B cell (primary cell): ENCODE data around the gene IRF7. TPM values are rescaled to one million over a fixed set of nuclear protein-coding genes. Genes with fewer than 3 reads are reported as not detected.

Experiments used
- ATAC-seq: fragments of 200-7000 bp; cut with Tn5 transposase; one replicate; pipeline ENCODE4 v1.10.0; 2021; ENCODE audit warnings: low read depth, mild to moderate bottlenecking, moderate number of reproducible peaks, moderate library complexity
- CTCF ChIA-PET: fragments of 350-600 bp; sonication (Branson Sonifier 250); formaldehyde crosslinking; loops from one replicate; lab custom pipeline; 2021; ENCODE audit warnings: antibody characterized with exemption, inconsistent platforms; lab: Charles Lee
- POLR2A ChIA-PET: fragments of 350-600 bp; sonication (Branson Sonifier 250); formaldehyde crosslinking; loops from one replicate; lab custom pipeline; 2021; ENCODE audit warnings: antibody characterized with exemption; lab: Charles Lee
- DNase-seq: peaks from one replicate; pipeline ENCODE4 v3.0.0; 2013
- H2AFZ ChIP-seq: 2 replicates; pipeline ENCODE4 v1.6.1; 2012; ENCODE audit warnings: mild to moderate bottlenecking, low read depth, low read length; ENCODE audit not compliant: insufficient read depth, poor library complexity, severe bottlenecking
- H3K27ac ChIP-seq, 2 donors: 1 replicate in 1 of 2; 2 replicates in 1 of 2; pipeline ENCODE4 v1.5.1; 2012 to 2013; ENCODE audit warnings: low read length in 2 of 2, mild to moderate bottlenecking in 2 of 2, moderate library complexity in 1 of 2
- H3K27me3 ChIP-seq, 4 experiments: fragments of 200-600 bp in 1 of 4; sonication (generic) in 1 of 4; replicated peaks in 1 of 4; 1 replicate in 2 of 4; 2 replicates in 2 of 4; pipeline versions ENCODE4 v1.6.1 to v1.7.0; 2013 to 2016; ENCODE audit warnings: low read length in 3 of 4, mild to moderate bottlenecking in 2 of 4, mixed read lengths in 1 of 4, moderate library complexity in 1 of 4; ENCODE audit not compliant: insufficient read depth in 4 of 4, control insufficient read depth in 3 of 4; ENCODE audit errors: control extremely low read depth in 1 of 4
- H3K36me3 ChIP-seq, 2 experiments: replicated peaks in 1 of 2; 1 replicate in 1 of 2; 2 replicates in 1 of 2; pipeline versions ENCODE4 v1.6.1 to v1.7.1; 2013; ENCODE audit warnings: low read length in 1 of 2; ENCODE audit not compliant: insufficient read depth in 2 of 2, control insufficient read depth in 1 of 2; ENCODE audit errors: control extremely low read depth in 1 of 2, extremely low read depth in 1 of 2
- H3K4me1 ChIP-seq, 2 donors: fragments of 200-600 bp in 1 of 2; sonication (generic) in 1 of 2; 1 replicate in 1 of 2; 2 replicates in 1 of 2; pipeline versions ENCODE4 v1.5.1 to v1.6.1; 2013 to 2017; ENCODE audit warnings: low read length in 2 of 2; ENCODE audit not compliant: control insufficient read depth in 2 of 2, insufficient read depth in 2 of 2
- H3K4me2 ChIP-seq: replicated peaks from 2 replicates; pipeline ENCODE3; 2012; ENCODE audit warnings: mild to moderate bottlenecking, low read depth, low read length; ENCODE audit not compliant: poor library complexity, severe bottlenecking
- H3K4me3 ChIP-seq, 5 experiments: fragments of 200-600 bp in 1 of 5; sonication (generic) in 1 of 5; 1 replicate in 3 of 5; 2 replicates in 2 of 5; pipeline versions ENCODE4 v1.5.1 to v1.7.0; 2011 to 2016; ENCODE audit warnings: low read length in 4 of 5, mild to moderate bottlenecking in 4 of 5, low read depth in 2 of 5, control low read depth in 1 of 5, moderate library complexity in 1 of 5; ENCODE audit not compliant: insufficient read depth in 1 of 5; ENCODE audit errors: control extremely low read depth in 1 of 5, extremely low read depth in 1 of 5
- H3K79me2 ChIP-seq: fragments of 200-600 bp; sonication (generic); one replicate; pipeline ENCODE4 v1.6.0; 2016; ENCODE audit warnings: low read length; ENCODE audit not compliant: control insufficient read depth, insufficient read depth
- H3K9ac ChIP-seq: fragments of 200-600 bp; sonication (generic); 2 replicates; pipeline ENCODE4 v1.6.1; 2017; ENCODE audit warnings: mild to moderate bottlenecking, low read length, moderate library complexity
- H3K9me3 ChIP-seq, 3 donors: one replicate each; pipeline versions ENCODE4 v1.6.1 to v1.7.1; 2013; ENCODE audit warnings: low read length in 2 of 3; ENCODE audit not compliant: control insufficient read depth in 2 of 3, insufficient read depth in 1 of 3; ENCODE audit errors: control extremely low read depth in 1 of 3
- H4K20me1 ChIP-seq: 2 replicates; pipeline ENCODE4 v1.6.0; 2012; ENCODE audit warnings: mild to moderate bottlenecking, low read length; ENCODE audit not compliant: insufficient read depth, control insufficient read depth, poor library complexity, severe bottlenecking
- H3K27ac Mint-ChIP-seq: one replicate; pipeline ENCODE4 v1.8.0; 2021; ENCODE audit warnings: mixed read lengths
- H3K27me3 Mint-ChIP-seq: one replicate; pipeline ENCODE4 v1.8.0; 2021; ENCODE audit warnings: mixed read lengths
- H3K4me1 Mint-ChIP-seq: one replicate; pipeline ENCODE4 v1.8.0; 2021; ENCODE audit warnings: mixed read lengths
- H3K4me3 Mint-ChIP-seq: one replicate; pipeline ENCODE4 v1.8.0; 2021; ENCODE audit warnings: mixed read lengths
- H3K9me3 Mint-ChIP-seq: one replicate; pipeline ENCODE4 v1.8.0; 2022; ENCODE audit warnings: mixed read lengths; ENCODE audit not compliant: insufficient read depth
- CTCF ChIP-seq: fragments of 200-600 bp; IDR thresholded peaks from one replicate; pipeline ENCODE4 v1.8.0; 2022; ENCODE audit warnings: antibody characterized with exemption, mild to moderate bottlenecking
- EZH2 ChIP-seq: IDR thresholded peaks from 2 replicates; pipeline ENCODE4 v1.6.1; 2012; ENCODE audit warnings: borderline replicate concordance, low read depth, mild to moderate bottlenecking, moderate library complexity, low read length; ENCODE audit not compliant: insufficient read depth, poor library complexity, severe bottlenecking
- WGBS: methylation state at CpG from one replicate; pipeline ENCODE4 v1.1.5; 2013; ENCODE audit warnings: missing lambda C conversion rate; ENCODE audit not compliant: insufficient coverage; 5-methylcytosine and 5-hydroxymethylcytosine counted together
- intact Hi-C: fragments of 100-400 bp; cut with micrococcal nuclease; formaldehyde crosslinking; loops from one replicate; pipeline ENCODE4 v1.10.0; 2022
- polyA plus RNA-seq: library from polyadenylated mRNA; depleted of rRNA; stranded (reverse); fragments of >200 nt; gene quantifications from 2 replicates; pipeline ENCODE4 v1.2.3, GENCODE V29; 2012
- total RNA-seq, 2 donors: library from RNA; stranded (reverse); fragments of 120-200 nt in 1 of 2; gene quantifications; 1 replicate in 1 of 2; 2 replicates in 1 of 2; pipeline versions ENCODE4 v1.2.3 to v1.2.4, GENCODE V29; 2013 to 2022

The IRF7 gene
- total and polyA plus RNA-seq, 2 donors (not counting 1 experiment from before 2014, with no cell fraction given) = 136 to 184 TPM

GRCh38 chr11:610146-610801 is 5.5 kb downstream of the IRF7 start:
- H3K27me3 Mint-ChIP-seq = no peaks in the 10 kb centered on the region
- no peaks in the 10 kb centered on the region for H3K9me3 ChIP-seq
- TF ChIP-seq EZH2 = no peak
- no peak for TF ChIP-seq CTCF
- DNase-seq (no peak), ATAC-seq (no peak)
- intact Hi-C loops = loop anchor here (10.0 kb wide), 1 partner anchor 115 kb away; no protein-coding TSS in a partner anchor
- no peaks in the 10 kb centered on the region for H3K9me3 Mint-ChIP-seq
- ChIA-PET POLR2A (no interaction called here), CTCF (no interaction called here)
- H3K4me2 ChIP-seq = no peak overlapping the region
- H3K4me3 ChIP-seq = no peak overlapping the region
- peaks cover 9% of the 10 kb centered on the region for H3K4me1 Mint-ChIP-seq
- H3K79me2 ChIP-seq = peaks cover 9% of the 10 kb centered on the region
- H3K27me3 ChIP-seq = no peaks in the 10 kb centered on the region
- peaks cover 11 to 23% of the 10 kb centered on the region in 2 donors for H3K4me1 ChIP-seq
- H3K4me3 Mint-ChIP-seq = no peak overlapping the region
- 98% methylated on average over 11 of the region's 18 CpGs for WGBS
- H3K27ac Mint-ChIP-seq = no peak overlapping the region
- no peak overlapping the region for H3K27ac ChIP-seq
- H2AFZ ChIP-seq = no peak overlapping the region
- H4K20me1 ChIP-seq = peaks cover 71% of the 10 kb centered on the region
- no peak overlapping the region for H3K9ac ChIP-seq
- H3K36me3 ChIP-seq = peaks cover 0 to 82% of the 10 kb centered on the region in 2 experiments

GRCh38 chr11:609341-609811 is 6.4 kb downstream of the IRF7 start:
- intact Hi-C loops = no loop called here
- peaks cover 3 to 14% of the 10 kb centered on the region in 2 donors for H3K4me1 ChIP-seq
- no peak overlapping the region for H2AFZ ChIP-seq
- no peak overlapping the region for H3K27ac ChIP-seq
- CTCF ChIA-PET = no interaction called here
- POLR2A ChIA-PET = no interaction called here
- no peaks in the 10 kb centered on the region for H3K9me3 Mint-ChIP-seq
- 93% methylated on average over 28 of the region's 28 CpGs for WGBS
- TF ChIP-seq EZH2 = no peak
- TF ChIP-seq CTCF = no peak
- no peaks in the 10 kb centered on the region for H3K9me3 ChIP-seq
- no peak overlapping the region for H3K27ac Mint-ChIP-seq
- H4K20me1 ChIP-seq = peaks cover 62% of the 10 kb centered on the region
- no peak overlapping the region for H3K4me3 ChIP-seq
- no peaks in the 10 kb centered on the region for H3K27me3 ChIP-seq
- no peak for ATAC-seq
- H3K4me2 ChIP-seq = no peak overlapping the region
- no peak overlapping the region for H3K9ac ChIP-seq
- H3K27me3 Mint-ChIP-seq = no peaks in the 10 kb centered on the region
- H3K4me1 Mint-ChIP-seq = peaks cover 6% of the 10 kb centered on the region
- no peak for DNase-seq
- no peak overlapping the region for H3K4me3 Mint-ChIP-seq
- H3K79me2 ChIP-seq = peaks cover 9% of the 10 kb centered on the region
- H3K36me3 ChIP-seq = peaks cover 0 to 87% of the 10 kb centered on the region in 2 experiments
